ENCODE measurements around the gene GPATCH2L.

- TF ChIP-seq EZH2 (IDR thresholded peaks at IDR 0.05; ENCODE audit: insufficient read depth, poor library complexity, severe bottlenecking) (no peak), EZH2phosphoT487 (IDR thresholded peaks at IDR 0.05; ENCODE audit: insufficient read depth, low read depth) (no peak)
Measured at GRCh38 chr14:76117789-76118484, 33.8 kb upstream of the GPATCH2L start.

Measured in GM23248 (cell line).